Skin of body (tissue), 2 donors: Measurements from ENCODE around the gene OPN1MW3. TPM values are rescaled to one million over a fixed set of nuclear protein-coding genes. Genes with fewer than 3 reads are reported as not detected.
A peak's percentile ranks its signal among the peaks of the same experiment; 100 is the strongest.
"Not testable (repeated sequence)": the region's sequence is repeated elsewhere in the genome, so short reads cannot be mapped to it uniquely, and the experiment has no call there.

Source experiments
- DNase-seq: peaks from one replicate; lab custom pipeline; 2025; lab: John Stamatoyannopoulos, UW
- total RNA-seq: library from RNA; depleted of rRNA; stranded (reverse); fragments of >200 nt; gene quantifications from one replicate; pipeline ENCODE4 v1.2.3, GENCODE V29; 2014

OPN1MW3 gene
- total RNA-seq, 1 donor from 2014 or later: not detected

DNA sequence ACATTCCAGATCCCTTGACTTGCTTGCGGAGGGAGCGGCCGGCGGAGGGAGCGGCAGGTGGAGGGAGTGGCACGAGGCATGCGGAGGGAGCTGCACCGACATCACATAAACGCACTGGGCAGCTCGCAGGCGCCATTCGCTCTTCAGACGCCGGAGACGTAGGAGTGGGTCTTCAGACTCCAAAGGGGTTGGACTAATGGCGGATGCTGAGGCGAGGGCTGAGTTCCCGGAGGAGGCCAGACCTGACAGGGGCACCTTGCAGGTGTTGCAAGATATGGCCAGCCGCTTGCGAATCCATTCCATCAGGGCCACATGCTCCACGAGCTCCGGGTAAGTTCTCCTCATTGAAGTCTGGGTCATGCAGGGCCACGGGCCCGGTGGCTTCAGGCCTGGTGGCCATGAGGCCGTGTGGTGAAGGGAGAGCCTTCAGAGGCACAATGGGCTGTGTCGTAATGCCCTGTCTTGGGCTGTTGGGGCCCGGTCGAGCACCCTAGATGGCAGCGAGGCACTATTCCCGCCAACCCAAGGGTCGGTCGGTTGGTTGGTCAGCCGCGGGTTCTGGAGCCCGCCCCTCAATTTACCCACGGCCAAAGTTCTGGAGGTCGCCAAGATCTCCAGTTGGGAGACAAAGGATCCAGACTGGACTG, 38.4 kb downstream of the OPN1MW3 start, which contains the start of gene TKTL1:
Gene TKTL1 (plus strand): TSS at position 132 of the 647 bp plus-strand sequence. CDS start 65 bp downstream, at position 197.
- DNase-seq: no peak

DNA sequence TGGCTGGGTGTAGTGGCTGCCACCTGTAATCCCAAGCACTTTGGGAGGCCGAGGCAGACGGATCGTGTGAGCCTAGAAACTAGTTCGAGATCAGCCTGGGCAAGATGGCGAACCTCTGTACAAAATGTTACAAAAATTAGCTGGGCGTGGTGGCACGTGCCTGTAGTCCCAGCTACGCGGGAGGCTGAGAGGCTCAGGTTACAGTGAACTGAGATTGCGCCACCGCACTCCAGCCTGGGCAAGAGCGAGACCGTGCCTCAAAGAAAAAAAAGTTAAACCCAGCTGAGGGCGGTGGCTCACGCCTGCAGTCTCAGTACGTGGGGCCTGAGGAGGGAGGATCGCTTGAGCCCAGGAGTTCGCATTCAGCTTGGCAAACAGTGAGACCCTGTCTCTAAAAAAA, 39.3 kb downstream of the OPN1MW3 start:
- DNase-seq: no peak

GRCh38 chrX:154298312-154298711, 40.9 kb downstream of the OPN1MW3 start:
- DNase-seq: no peak

- no peak for DNase-seq
These were observed 43.4 kb downstream of the OPN1MW3 start for GRCh38 chrX:154300816-154301215.

DNA sequence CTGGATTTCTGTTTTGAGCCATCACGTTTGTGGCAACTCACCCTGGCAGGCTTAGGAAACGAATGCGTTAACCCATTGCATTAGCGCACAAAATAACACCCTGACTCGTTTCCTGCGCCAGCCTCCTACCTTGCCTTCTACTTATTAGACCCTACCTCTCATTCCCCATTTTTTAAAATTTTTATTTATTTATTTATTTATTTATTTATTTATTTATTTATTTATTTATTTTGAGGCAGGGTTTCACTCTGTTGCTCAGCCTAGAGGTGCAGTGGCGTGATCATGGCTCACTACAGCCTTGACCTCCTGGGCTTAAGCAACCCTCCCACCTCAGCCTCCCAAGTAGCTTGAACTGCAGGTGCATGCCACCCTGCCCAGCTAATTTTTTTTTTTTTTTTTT, 45.6 kb downstream of the OPN1MW3 start:
- DNase-seq: not testable (repeated sequence)

DNA sequence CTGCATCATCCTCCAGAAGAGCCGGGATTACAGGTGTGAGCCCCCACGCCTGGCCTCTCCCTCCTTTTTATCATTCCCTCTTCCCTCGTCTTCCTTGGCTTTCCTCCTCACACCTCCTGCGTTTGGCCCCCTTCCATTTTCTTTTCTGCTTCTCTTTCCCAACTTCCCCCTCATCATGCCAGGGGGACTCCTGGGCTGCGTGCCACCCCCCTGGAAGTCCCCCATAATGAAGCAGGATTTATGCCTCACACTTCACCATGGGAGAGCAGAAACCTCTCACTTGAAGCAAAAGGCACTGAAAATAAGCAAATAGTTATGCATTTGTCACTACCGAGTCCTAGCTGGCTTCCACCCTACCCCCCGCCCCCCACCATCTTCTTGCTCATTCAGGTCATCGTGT, 46.1 kb downstream of the OPN1MW3 start:
- DNase-seq: no peak

DNA sequence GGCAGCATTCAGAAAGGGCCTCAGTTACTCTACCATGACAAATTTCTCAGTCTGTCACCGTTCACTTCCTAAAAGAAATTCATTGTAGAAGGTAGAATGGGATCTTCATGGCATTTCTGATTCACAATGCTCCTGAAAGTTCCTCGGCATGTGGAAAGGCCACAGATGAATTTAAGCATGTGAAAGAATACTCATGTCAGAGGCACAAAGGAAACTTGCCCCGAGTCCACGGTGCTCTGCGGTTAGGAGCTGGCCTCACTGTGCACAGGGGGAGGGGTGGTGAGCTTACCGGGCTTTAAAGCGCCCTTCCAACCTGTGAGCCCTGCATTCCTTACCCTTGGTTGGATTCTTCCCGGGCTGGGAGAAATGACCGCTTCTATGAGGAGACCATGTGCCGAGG, 47.5 kb downstream of the OPN1MW3 start:
- no peak for DNase-seq

DNA sequence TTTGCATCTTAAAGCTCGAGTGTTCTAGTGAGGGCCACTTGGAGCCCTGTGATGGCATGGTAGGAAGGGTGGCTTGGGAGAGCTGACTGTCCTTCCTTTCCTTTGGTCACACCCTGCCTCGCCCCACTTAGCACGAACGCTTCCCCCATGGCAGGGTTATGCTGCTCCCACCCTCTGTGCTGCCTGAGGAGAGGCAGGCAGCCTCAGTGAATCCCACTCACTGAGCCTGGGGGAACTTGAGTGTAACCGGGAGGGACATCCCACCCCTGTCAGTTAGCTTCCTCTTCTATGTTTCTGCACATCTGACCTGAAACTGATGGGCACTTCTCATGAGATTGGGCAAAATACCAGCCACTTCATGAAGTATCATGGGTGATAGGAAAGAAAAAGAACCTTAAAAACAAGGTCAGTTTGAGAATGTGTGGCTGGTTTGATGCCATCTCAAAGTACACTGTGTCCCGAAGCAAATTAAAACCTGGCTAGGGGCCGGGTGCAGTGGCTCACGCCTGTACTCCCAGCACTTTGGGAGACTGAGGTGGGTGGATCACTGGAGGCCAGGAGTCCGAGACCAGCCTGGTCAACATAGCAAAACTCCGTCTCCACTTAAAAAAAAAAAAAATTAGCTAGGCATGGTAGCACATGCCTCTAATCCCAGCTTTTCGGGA, 48.3 kb downstream of the OPN1MW3 start:
- no peak for DNase-seq

DNA sequence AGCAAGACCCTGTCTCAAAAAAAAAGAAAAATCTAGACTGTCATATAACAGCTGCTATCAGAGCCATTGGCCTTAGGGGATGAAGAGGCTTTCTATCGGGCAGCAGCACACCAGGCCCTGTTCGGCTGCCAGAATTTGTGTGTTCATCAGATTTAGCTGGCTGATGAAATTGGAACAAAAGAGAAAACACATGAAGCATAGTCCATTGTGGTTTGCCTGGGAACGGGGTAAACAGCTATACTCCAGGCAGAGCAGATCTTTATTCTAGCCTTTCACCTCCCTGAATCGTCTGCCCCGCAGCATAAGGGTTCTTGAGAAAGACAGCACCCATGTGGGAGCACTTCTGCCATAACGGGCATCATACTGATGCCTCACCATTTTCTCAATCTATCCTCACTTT, 49.8 kb downstream of the OPN1MW3 start:
- no peak for DNase-seq

DNA sequence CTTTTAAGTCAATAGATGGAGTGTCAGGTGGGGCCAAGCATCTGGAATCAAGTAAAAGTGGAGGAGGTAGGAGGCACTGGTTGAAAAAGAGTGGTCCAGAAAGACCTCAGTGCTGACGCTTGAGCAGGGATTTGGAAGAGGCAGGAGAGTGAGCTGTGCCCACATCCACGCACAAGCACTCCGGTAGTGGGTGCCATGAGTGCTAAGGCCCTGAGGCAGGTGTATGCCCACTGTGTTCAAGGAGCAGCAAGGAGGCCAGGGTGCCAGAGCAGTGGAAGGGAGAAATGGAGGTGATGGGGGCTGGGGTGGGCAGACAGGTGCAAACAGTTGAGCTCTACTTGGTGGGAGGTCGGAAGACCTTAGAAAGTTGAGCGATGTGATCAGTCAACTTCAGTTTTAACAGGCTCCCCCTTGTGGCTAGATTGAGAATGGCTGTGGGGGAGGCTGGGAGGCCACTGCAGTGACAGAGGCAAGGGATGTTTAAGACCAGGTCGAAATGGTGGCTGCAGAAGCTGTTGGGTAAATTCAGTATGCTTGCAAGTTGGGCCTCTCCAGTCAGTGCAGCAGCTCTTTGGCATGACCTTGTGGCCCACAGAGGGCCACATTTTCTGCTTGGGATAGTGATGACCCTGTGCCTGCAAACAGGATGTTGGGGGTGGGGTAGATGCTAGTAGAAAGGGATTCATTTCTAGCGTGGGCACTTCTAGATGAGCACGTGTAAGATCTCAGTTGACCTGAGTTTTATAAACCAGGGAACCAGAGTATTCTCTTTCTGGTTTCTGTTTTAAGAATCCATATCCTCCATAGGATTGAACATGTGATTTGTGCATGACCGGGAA, 50.9 kb downstream of the OPN1MW3 start:
- DNase-seq: peak; percentile 3

DNA sequence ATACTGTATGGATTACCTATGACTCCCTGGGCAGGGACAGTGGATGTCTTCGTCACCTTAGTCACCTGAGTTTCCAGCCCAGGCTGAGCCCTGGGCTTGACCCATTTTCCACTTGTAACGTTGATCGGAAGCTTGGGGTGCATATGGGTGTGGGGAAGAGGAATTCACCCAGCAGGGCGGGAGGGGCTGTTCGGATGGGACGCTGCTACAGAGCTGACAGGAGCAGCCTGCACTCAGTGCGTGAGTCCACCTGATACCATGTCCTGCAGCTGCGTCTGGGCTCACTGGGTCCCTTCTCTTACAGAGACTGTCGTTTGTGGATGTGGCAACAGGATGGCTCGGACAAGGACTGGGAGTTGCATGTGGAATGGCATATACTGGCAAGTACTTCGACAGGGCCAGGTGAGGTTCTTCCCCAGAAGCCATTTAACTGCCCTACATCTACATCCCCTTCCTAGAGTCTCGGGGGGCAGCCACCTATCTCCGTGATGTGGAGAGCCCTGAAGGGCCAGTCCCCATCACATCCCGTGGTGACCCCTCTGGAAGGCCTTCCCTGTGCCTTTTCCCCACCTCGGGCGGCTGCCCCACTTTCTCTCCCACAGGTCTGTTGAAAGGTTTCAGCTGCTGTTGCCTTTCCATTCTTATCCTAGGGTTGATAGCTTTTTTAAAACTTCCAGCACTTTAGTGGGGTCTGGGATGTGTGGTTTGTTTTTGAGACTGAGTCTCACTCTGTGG, 51.8 kb downstream of the OPN1MW3 start:
- no peak for DNase-seq

GRCh38 chrX:154310616-154311536, 53.5 kb downstream of the OPN1MW3 start:
- DNase-seq: no peak

DNA sequence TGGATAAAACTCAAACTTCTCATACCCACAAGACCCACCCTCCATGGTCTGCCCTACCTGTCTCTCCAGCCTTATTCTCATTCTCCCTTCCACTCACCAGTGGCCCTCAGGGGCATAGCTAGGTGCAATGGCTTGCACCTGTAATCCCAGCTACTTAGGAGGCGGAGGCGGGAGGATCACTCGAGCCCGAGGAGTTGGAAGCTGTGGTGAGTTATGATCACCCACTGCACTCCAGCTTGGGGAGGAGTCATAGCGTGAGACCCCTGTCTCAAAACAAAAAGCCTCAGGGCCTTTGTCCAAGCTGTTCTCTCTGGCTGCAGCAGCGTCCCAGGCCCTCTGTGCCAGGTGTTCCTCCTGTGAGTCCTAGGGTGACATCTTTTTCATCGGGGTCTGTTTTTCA, 54.7 kb downstream of the OPN1MW3 start:
- no peak for DNase-seq

- DNase-seq: no peak
These were observed 55.8 kb downstream of the OPN1MW3 start for GRCh38 chrX:154313147-154313546.

- DNase-seq: no peak
These were observed 58.0 kb downstream of the OPN1MW3 start for GRCh38 chrX:154315416-154315815.

DNA sequence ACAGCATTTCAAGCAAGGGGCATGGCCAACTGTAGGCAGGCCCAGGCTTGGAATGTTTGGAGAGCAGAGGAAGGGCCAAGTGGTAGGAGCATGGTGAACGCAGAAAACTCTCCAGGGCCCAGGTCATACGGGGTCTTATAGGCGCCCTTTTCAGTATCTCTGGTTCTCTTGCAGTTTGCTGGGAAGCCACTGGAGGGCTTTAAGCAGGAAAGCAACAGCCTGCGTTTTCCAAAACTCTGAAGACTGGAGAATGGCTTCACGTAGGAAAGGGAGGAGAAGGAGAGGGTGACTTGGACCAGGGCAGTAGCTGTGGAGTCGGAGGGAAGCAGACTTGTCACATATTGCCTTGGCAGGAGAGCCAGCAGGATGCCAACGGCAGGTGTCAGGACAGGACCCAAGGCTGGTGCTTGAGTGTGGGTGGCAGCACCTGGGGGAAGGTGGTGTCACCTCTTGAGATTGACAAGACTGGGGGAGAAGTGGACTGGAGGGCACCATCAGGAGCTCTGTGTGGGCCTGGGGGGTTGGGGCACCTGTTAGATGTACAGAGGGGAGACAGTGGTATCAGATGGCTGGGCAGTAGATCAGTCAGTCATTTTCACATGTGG, 60.1 kb downstream of the OPN1MW3 start:
- no peak for DNase-seq

DNA sequence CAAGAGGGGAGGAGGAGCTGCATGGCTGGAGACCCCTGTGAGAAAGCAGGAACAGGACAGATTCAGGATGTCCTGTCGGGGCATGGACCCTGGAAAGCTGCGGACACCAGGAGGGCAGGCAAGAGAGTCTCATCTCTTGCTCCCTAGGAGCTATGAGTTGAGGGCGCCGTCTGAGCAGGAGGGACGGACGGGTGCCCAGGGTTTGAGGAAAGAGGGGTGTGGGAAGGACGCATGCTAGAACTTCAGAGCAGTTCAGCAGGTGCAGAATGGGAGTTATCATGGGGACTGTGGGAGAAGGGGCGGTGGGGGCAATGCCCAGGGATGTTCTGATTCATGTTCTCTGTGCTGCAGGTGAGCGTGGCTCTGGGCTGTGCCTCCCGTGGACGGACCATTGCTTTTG, 63.0 kb downstream of the OPN1MW3 start:
- DNase-seq: no peak
